ENCODE measurements around the gene NXPH2. TPM values are rescaled to one million over a fixed set of nuclear protein-coding genes. Genes with fewer than 3 reads are reported as not detected.

NXPH2 gene
- total and polyA plus RNA-seq, 2 of the 13 experiments (the other 11 are each of a cell fraction or from before 2014, with no cell fraction given), result not detected

GRCh38 chr2:138777996-138778395 lies 2.2 kb downstream of the NXPH2 start:
- 3% methylated on average over 2 of the region's 2 CpGs for WGBS (ENCODE audit: low lambda C conversion rate)
- Histone ChIP-seq H3K4me1 (ENCODE audit: insufficient read depth, low read length) (peaks cover 16% of the 10 kb centered on the region), H3K4me2 (ENCODE audit: low read depth, low read length) (no peak overlapping the region), H2AFZ (ENCODE audit: low read length) (no peak overlapping the region), H3K79me2 (ENCODE audit: insufficient read depth, low read length) (no peaks in the 10 kb centered on the region), H3K27ac (ENCODE audit: extremely low read length, insufficient read depth, low read length) (no peak overlapping the region), H3K36me3 (replicated peaks in 1 of 2; ENCODE audit: control insufficient read depth in 1 of 2, insufficient read depth in 2 of 2, low read length in 2 of 2) (no peaks in the 10 kb centered on the region), H3K27me3 (ENCODE audit: control insufficient read depth in 1 of 2, insufficient read depth in 2 of 2, low read length in 2 of 2) (peaks cover 8 to 46% of the 10 kb centered on the region in 2 experiments; a peak in 4 of 5 replicates), H3K9me3 (ENCODE audit: low read length) (no peaks in the 10 kb centered on the region), H3K9ac (ENCODE audit: insufficient read depth, low read depth, low read length) (no peak overlapping the region), H3K4me3 (replicated peaks in 1 of 3; ENCODE audit: insufficient read depth in 1 of 3, low read depth in 2 of 3, low read length in 3 of 3) (no peak overlapping the region), H4K20me1 (ENCODE audit: insufficient read depth, low read length) (no peaks in the 10 kb centered on the region)
- FAIRE-seq (no peak), DNase-seq (ENCODE audit: low spot score) (peak; percentile 69), ATAC-seq (peak; percentile 79)
- ChIA-PET POLR2A (no interaction called here), CTCF (ENCODE audit: low intra/inter-chr PET ratio, low total read pairs) (no interaction called here)
- in situ Hi-C loops (cut with HindIII; ENCODE audit: extremely low pct_ligation_motif_present, low pct_unique_long_range_greater_than_20kb), result no loop called here
- BruUV-seq (replicated peaks), result no TSS peak
- intact Hi-C loops (cut with micrococcal nuclease; ENCODE audit: unreplicated experiment), result loop anchor here (1.0 kb wide), 1 partner anchor 53 kb away; no protein-coding TSS in a partner anchor
- no peak for TF ChIP-seq ZNF558 (CRISPR knock-in tag; IDR thresholded peaks at IDR 0.05; ENCODE audit: borderline replicate concordance)
- no peak for TF ChIP-seq NPAS2 (CRISPR knock-in tag; IDR thresholded peaks at IDR 0.05; ENCODE audit: borderline replicate concordance)
- TF ChIP-seq KLF16 (CRISPR knock-in tag; IDR thresholded peaks at IDR 0.05), result no peak
- TF ChIP-seq FOXA1 (IDR thresholded peaks at IDR 0.05), result no peak; the same call in 1 of the 2 replicates
- TF ChIP-seq FOXA1 (CRISPR knock-in tag; IDR thresholded peaks at IDR 0.05), result peak; percentile 84
- TF ChIP-seq FOXP1 (IDR thresholded peaks at IDR 0.05), result no peak
- peak; percentile 47 for TF ChIP-seq FOXP1 (CRISPR knock-in tag; IDR thresholded peaks at IDR 0.05)
- no peak for TF ChIP-seq NR1H2 (CRISPR knock-in tag; IDR thresholded peaks at IDR 0.05; ENCODE audit: borderline replicate concordance, low read depth)
- 0 out of 2 replicates have a peak, but pooled peaks have one; percentile 28 for TF ChIP-seq RNF2 (conservative IDR thresholded peaks at IDR 0.05; ENCODE audit: low read depth)
- TF ChIP-seq LBX2 (CRISPR knock-in tag; IDR thresholded peaks at IDR 0.05; ENCODE audit: borderline replicate concordance), result no peak
- no peak for TF ChIP-seq NCOA1 (CRISPR knock-in tag; IDR thresholded peaks at IDR 0.05)
- TF ChIP-seq ZSCAN25 (CRISPR knock-in tag; IDR thresholded peaks at IDR 0.05), result no peak
- TF ChIP-seq CC2D1A (CRISPR knock-in tag; IDR thresholded peaks at IDR 0.05), result no peak
- TF ChIP-seq ZNF572 (CRISPR knock-in tag; IDR thresholded peaks at IDR 0.05), result no peak
- peak; percentile 81 for TF ChIP-seq ARID3A (IDR thresholded peaks at IDR 0.05; ENCODE audit: low read depth, low read length)
- no peak for TF ChIP-seq DMAP1 (CRISPR knock-in tag; IDR thresholded peaks at IDR 0.05)
- no peak for TF ChIP-seq ZNF263 (CRISPR knock-in tag; IDR thresholded peaks at IDR 0.05)
- no peak for TF ChIP-seq STAG1 (CRISPR knock-in tag; IDR thresholded peaks at IDR 0.05)
- TF ChIP-seq SALL2 (CRISPR knock-in tag; IDR thresholded peaks at IDR 0.05), result no peak
- TF ChIP-seq SRSF1 (optimal IDR thresholded peaks at IDR 0.05; ENCODE audit: low read depth, low read length), result no peak
- no peak for TF ChIP-seq HCFC1 (IDR thresholded peaks at IDR 0.05; ENCODE audit: low read depth, low read length)
- no peak for TF ChIP-seq ZNF746 (CRISPR knock-in tag; IDR thresholded peaks at IDR 0.05)
- TF ChIP-seq SYNCRIP (IDR thresholded peaks at IDR 0.05; ENCODE audit: insufficient read depth, low read depth, low read length), result no peak
- TF ChIP-seq SOX13 (IDR thresholded peaks at IDR 0.05), result no peak
- TF ChIP-seq SOX13 (CRISPR knock-in tag; conservative IDR thresholded peaks at IDR 0.05 in 1 of 2, IDR thresholded peaks at IDR 0.05 in 1 of 2), result peak in 1 of 2 experiments; percentile 81; a peak in 2 of 4 replicates

Data from HepG2 (cell line).